Mucosa of stomach (tissue), 1 donor: ENCODE data around the gene MYO5B.

Experiments
- H3K27me3 ChIP-seq: one replicate; pipeline ENCODE4 v1.7.0; 2013; ENCODE audit warnings: mild to moderate bottlenecking, low read length; ENCODE audit not compliant: control insufficient read depth, insufficient read depth
- H3K36me3 ChIP-seq: one replicate; pipeline ENCODE4 v1.7.0; 2013; ENCODE audit warnings: low read length; ENCODE audit not compliant: control insufficient read depth, insufficient read depth
- H3K4me1 ChIP-seq: one replicate; pipeline ENCODE4 v1.7.0; 2013; ENCODE audit warnings: mild to moderate bottlenecking, low read length; ENCODE audit not compliant: control insufficient read depth, insufficient read depth
- H3K4me3 ChIP-seq: one replicate; pipeline ENCODE4 v1.7.0; 2013; ENCODE audit warnings: low read length
- H3K9ac ChIP-seq: one replicate; pipeline ENCODE4 v1.7.0; 2013; ENCODE audit warnings: mild to moderate bottlenecking, low read length, moderate library complexity
- H3K9me3 ChIP-seq: one replicate; pipeline ENCODE4 v1.7.0; 2013; ENCODE audit warnings: mild to moderate bottlenecking, low read length, moderate library complexity; ENCODE audit not compliant: control insufficient read depth
- donor health status: Pancreatic carcinoma.

Gene MYO5B

DNA sequence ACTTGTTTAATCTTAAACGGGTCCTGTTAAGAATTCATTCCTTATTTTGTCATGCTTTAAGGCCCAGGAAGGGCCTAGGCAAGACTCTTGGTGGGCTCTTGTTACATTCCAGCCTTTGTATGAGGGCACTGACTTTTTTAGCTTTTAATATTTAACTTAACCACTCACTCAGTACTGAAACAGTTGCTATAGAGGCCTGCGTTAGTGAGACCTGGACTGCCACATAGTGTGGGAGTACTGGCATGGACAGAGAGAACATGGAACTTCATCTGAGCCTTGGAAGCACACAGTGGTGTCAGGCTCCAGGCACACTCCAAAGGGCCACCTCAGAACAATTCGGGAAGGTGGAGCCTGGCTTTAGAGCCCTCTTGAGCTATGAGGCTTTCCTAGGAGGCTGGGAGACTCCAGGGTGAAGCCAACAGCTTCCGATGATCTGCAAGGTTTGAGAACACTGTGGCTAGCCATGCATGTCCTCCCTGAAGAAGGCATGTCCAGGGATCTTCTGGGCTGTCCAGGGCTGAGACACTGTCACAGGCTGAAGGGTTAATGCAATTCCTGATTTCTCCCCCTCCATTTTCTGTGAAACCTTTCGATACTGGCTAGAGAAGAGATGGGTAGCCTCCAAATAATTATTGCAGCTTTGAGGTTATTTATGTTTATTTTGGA lies 226.2 kb downstream of the MYO5B start:
- Histone ChIP-seq H3K9ac (no peak overlapping the region), H3K36me3 (no peaks in the 10 kb centered on the region), H3K9me3 (no peaks in the 10 kb centered on the region), H3K27me3 (no peaks in the 10 kb centered on the region), H3K4me3 (no peak overlapping the region), H3K4me1 (peaks cover 10% of the 10 kb centered on the region)

DNA sequence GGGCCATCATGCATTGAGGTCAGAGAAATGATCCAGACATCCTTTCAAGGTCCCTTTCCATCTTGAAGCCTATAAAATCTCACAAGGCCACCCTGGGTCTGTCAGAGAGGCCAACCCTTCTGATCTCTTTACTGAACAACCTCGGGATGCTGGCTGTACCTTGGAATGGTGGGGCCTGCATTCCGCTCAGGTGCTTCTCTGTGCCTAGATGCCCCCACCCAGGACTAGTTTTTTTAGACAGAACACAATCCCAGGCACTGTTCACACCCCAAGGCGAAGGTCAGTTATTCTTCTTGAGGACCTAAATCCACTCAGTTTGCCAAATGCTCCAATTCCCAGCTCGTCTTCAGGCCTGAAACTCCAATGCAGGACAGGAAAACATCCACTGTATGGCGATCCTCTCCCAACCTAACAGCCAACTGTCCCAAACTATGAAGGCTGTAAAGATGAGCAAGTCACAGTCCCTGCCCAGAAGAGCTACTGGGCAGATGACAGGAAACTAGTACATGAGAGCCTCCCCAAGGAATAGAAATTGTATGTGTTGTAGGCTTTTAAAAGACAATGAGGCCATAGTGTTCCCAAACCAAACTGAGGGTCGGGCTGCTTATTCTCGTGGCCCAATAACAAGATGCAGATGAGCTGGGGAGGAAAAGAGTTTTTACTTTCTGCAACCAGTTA lies 227.2 kb downstream of the MYO5B start:
- H3K4me1 ChIP-seq = peaks cover 10% of the 10 kb centered on the region
- H3K27me3 ChIP-seq = no peaks in the 10 kb centered on the region
- H3K4me3 ChIP-seq = no peak overlapping the region
- H3K9ac ChIP-seq = no peak overlapping the region
- no peaks in the 10 kb centered on the region for H3K36me3 ChIP-seq
- H3K9me3 ChIP-seq = no peaks in the 10 kb centered on the region

DNA sequence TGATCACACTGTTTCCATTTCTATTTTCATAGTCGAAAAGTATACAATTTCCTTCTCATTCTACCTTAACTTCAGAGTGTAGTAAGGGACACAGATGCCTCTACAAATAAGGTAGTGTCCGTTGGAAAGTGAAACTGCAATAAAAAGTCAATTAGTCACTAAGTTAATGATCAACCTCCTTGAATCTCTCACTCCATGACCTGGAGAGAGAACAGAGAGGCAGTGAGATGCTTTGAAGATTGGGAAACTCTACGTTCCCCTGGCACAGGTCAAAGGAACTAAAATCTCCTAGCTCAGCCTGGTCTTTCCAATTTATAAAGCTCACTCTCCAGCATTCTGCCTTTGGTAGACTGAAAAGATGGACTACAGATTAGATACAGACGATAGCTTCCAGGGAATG lies 227.8 kb downstream of the MYO5B start:
- Histone ChIP-seq H3K4me1 (peaks cover 10% of the 10 kb centered on the region), H3K36me3 (no peaks in the 10 kb centered on the region), H3K4me3 (no peak overlapping the region), H3K9ac (no peak overlapping the region), H3K27me3 (no peaks in the 10 kb centered on the region), H3K9me3 (no peaks in the 10 kb centered on the region)

DNA sequence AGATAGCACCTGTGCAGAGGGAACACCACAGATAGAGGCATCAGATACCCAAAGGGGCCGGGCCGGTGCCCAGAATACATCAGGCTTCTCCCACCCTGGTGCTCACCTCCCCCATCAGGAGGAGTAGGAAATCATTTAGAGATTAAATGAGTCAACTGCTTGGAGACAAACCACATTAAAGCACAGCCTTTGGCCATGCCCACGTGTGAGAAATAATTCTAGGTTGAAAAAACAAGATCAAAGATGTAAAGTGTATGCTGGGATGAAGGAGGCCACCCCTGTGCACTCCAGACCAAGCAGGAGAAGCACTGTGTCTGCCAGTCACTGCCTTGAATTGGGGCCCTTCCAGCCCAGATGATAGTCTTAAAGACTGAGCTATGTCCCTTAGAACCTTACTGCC lies 228.9 kb downstream of the MYO5B start:
- Histone ChIP-seq H3K36me3 (no peaks in the 10 kb centered on the region), H3K4me3 (no peak overlapping the region), H3K9ac (no peak overlapping the region), H3K9me3 (no peaks in the 10 kb centered on the region), H3K27me3 (no peaks in the 10 kb centered on the region), H3K4me1 (peaks cover 10% of the 10 kb centered on the region)

DNA sequence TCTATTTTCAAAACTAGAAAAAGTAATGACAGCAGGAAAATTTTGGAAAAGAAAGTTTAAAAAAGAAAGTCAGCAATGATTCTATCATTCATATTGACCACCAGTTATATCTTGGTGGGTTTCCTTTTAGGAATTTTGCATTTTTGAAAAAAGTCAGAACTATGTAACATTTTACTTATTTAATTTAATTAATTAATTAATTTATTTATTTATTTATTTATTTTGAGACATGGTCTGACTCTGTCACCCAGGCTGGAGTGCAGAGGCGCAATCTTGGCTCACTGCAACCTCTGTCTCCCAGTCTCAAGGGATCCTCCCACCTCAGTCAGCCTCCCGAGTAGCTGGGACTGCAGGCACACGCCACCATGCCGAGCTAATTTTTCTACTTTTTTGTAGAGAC lies 231.7 kb downstream of the MYO5B start:
- Histone ChIP-seq H3K36me3 (no peaks in the 10 kb centered on the region), H3K27me3 (no peaks in the 10 kb centered on the region), H3K4me3 (no peak overlapping the region), H3K9me3 (no peaks in the 10 kb centered on the region), H3K9ac (no peak overlapping the region), H3K4me1 (peaks cover 10% of the 10 kb centered on the region)

DNA sequence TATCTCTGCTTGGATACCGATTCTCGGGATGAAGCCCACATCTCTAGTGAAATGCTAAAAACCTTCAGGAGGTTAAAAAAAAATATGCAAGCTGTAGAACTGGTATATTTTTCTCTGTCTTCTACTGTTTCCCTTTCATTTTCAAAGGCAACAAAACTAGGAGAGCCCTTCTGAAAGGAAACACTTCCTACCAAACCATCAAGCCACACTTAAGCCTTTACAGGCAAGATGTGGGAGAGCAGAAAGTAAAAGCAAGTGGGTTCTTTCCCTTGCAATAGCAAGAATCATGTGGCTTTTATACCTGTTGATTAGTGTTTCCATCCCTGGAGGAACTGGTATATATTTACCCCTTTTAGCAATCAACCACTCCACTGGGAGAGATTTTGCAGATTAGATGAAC lies 233.7 kb downstream of the MYO5B start:
- H3K4me3 ChIP-seq = no peak overlapping the region
- no peaks in the 10 kb centered on the region for H3K4me1 ChIP-seq
- no peaks in the 10 kb centered on the region for H3K9me3 ChIP-seq
- H3K9ac ChIP-seq = no peak overlapping the region
- no peaks in the 10 kb centered on the region for H3K36me3 ChIP-seq
- no peaks in the 10 kb centered on the region for H3K27me3 ChIP-seq

DNA sequence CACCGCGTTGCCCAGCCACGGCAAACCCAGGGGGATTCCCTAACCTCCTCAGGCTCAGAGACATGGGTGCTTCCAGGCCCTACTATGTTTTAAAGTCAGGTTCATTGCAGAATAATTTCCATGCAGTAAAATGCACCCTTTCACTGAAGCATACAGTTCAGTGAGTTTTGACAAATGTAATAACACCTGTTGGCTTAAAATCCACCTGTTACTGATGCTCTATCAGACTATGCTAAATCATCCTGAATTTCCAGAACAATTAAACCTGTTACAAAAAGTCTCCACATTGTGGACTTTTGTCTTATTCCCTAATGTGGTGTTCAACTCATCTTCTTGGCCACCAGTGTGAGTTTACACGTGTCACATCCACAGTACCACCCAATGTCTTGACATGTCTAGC lies 234.6 kb downstream of the MYO5B start:
- H3K9ac ChIP-seq = no peak overlapping the region
- H3K4me3 ChIP-seq = no peak overlapping the region
- no peaks in the 10 kb centered on the region for H3K4me1 ChIP-seq
- no peaks in the 10 kb centered on the region for H3K9me3 ChIP-seq
- H3K27me3 ChIP-seq = no peaks in the 10 kb centered on the region
- no peaks in the 10 kb centered on the region for H3K36me3 ChIP-seq

DNA sequence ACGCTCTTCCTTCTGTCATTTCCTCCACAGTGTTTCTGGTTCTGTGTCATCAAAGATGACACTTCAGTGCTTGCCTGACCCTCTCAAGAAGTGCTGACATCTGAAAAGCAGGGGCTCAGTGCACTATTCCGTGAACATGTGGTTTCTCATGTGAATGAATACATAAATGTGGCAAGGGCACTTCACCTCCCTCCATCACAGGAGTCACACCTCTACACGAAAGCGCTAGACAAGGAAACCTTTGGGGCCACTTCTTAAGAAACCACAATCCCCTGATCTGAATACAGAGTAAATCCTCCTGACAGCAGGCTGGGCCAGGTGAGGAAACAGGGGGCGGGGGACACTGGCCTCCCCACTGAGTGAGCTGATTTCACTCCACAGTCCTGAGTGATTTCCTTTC lies 235.8 kb downstream of the MYO5B start:
- H3K36me3 ChIP-seq = no peaks in the 10 kb centered on the region
- no peaks in the 10 kb centered on the region for H3K4me1 ChIP-seq
- no peak overlapping the region for H3K9ac ChIP-seq
- H3K4me3 ChIP-seq = no peak overlapping the region
- no peaks in the 10 kb centered on the region for H3K27me3 ChIP-seq
- no peaks in the 10 kb centered on the region for H3K9me3 ChIP-seq

DNA sequence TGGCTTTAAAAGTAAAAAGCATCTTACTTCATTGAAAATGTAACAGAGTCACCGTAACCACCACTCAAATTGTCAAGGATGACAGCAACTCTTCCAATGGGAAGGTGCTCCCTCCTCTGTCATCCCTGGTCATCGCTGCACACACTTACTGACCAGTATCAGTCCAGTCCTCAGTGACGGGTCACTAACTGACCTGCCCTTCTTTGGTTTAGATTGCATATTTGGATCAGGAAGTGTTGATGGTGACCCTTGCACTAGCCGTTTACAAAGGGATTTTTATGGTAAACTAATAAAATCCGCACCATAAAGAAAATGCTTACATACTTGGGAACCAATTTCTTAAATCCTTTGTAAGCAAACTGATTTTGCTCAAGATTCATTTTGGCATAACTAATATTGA lies 239.7 kb downstream of the MYO5B start:
- Histone ChIP-seq H3K9me3 (no peaks in the 10 kb centered on the region), H3K4me3 (no peak overlapping the region), H3K36me3 (no peaks in the 10 kb centered on the region), H3K9ac (no peak overlapping the region), H3K27me3 (no peaks in the 10 kb centered on the region), H3K4me1 (no peaks in the 10 kb centered on the region)

DNA sequence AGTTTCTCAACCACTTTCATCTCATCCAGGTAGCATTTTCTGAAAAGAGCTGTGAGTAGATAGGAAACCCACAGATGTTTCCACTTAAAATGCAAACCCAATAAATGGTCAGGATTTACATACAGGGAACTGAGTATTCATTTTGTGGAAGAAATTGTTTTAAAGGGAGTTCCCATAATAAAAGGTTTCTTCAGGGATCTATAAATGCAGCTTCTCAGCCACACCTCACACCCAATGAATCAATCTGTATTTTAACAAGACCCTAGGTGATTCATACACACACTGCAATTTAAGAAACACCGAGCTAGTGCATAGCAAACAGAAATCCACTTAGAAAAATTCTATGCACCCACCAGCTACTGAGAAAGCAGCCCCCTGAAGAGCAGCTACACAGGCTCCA lies 241.6 kb downstream of the MYO5B start:
- no peaks in the 10 kb centered on the region for H3K9me3 ChIP-seq
- H3K4me1 ChIP-seq = no peaks in the 10 kb centered on the region
- H3K36me3 ChIP-seq = no peaks in the 10 kb centered on the region
- no peaks in the 10 kb centered on the region for H3K27me3 ChIP-seq
- no peak overlapping the region for H3K9ac ChIP-seq
- H3K4me3 ChIP-seq = no peak overlapping the region

DNA sequence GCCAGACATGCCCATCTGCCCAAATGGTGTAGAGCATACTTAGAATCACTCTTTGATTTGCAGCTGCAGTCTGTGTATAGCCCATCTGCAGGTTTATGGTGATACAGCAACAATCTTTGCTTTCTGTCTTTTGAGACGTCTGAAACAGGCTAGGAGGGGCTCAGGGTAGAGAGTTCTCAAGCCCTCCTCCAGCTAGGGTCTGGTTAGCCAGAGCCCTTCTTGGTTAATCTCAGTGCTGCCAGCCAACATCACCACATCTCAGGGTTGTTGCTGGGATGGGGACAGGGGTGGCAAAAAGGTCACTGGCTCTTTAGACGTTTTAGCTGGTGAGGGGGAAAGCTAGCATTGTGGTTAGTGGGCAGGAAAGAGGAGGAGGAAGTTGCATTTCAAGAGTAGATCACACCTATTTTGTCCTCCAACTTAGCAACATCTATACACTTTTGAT lies 245.0 kb downstream of the MYO5B start:
- no peak overlapping the region for H3K4me3 ChIP-seq
- H3K4me1 ChIP-seq = no peaks in the 10 kb centered on the region
- H3K36me3 ChIP-seq = no peaks in the 10 kb centered on the region
- no peaks in the 10 kb centered on the region for H3K9me3 ChIP-seq
- no peaks in the 10 kb centered on the region for H3K27me3 ChIP-seq
- H3K9ac ChIP-seq = no peak overlapping the region

DNA sequence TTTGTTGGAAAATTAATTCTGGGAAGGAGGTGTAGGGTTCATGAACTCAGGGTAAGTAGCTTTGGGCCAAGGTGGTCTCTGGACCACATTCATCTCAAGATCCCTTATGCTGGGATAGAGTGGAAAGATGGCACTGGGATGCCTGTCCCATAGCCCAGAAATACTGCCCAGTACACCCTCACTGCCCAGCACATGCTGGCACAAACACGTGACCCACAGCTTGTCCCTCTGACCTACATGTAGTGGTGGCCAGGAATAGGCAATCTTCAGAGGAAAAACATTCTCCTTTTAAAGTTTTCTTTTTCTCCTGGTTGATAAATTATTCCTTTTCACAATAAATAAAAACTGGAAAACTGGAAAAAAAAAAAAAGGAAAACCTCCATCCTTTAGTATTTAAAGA lies 246.0 kb downstream of the MYO5B start:
- Histone ChIP-seq H3K27me3 (no peaks in the 10 kb centered on the region), H3K9me3 (no peaks in the 10 kb centered on the region), H3K4me1 (no peaks in the 10 kb centered on the region), H3K9ac (no peak overlapping the region), H3K36me3 (no peaks in the 10 kb centered on the region), H3K4me3 (no peak overlapping the region)
